ENCODE data around the gene TRIM46. TPM values are rescaled to one million over a fixed set of nuclear protein-coding genes. Genes with fewer than 3 reads are reported as not detected.

Gene TRIM46
- total RNA-seq, 1 experiment from 2014 or later: 3.8 TPM

DNA sequence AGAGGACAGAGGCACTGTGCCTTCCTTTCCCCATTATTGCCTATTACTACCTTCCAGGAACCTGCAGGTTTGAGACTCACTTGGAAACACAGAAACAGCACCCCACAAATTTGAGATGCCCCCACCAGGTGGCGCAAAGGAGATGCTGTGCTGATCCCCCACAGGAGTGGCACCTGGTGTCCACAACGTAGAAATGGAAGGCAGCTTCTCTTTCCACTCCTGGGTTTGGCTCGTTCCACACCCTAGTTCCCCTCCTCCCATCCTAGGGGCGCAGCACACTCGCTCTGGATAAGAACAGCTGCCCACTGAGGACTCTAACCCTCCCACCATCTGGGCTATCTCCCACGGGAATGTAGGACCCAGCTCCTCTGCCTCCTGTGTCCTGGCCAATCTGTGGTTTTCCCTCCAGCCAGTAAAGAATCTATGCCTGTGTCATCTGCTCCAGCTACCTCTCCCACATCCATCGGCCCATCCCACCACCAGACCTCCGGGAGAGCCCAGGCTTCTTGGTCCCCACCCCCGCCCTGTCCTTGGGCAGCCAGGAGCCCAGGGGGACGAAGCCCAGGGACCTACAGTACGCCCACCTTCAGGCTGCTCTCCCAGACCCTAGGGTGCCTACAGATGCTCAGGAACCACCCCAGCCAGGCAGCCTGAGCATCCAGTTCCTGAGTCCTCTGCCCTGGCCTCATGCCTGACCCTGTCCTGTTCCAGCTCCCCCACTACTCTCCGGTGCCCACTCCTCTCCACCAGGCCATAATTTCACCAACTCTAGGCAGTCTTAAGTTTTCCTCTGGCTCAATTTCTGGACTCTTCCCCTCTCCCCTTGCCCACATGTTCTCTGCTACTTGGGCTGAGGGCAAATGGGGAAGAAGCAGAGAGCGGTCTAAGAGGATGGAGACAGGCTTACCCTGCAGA is 33.5 kb downstream of the TRIM46 start:
- peak overlapping the region; percentile 77 for H3K4me2 ChIP-seq (ENCODE audit: low read length)
- BruUV-seq (replicated peaks): no TSS peak
- TF ChIP-seq EZH2 (IDR thresholded peaks at IDR 0.05) (no peak), SRF (IDR thresholded peaks at IDR 0.05; ENCODE audit: low read depth) (no peak), EGR1 (IDR thresholded peaks at IDR 0.05; ENCODE audit: low read depth) (no peak), POLR2AphosphoS5 (IDR thresholded peaks at IDR 0.05; ENCODE audit: low read depth, low read length) (peak; percentile 38; the same call in 1 of the 2 replicates), EZH2phosphoT487 (IDR thresholded peaks at IDR 0.05; ENCODE audit: borderline replicate concordance) (no peak), RAD21 (IDR thresholded peaks at IDR 0.05; ENCODE audit: low read depth) (peak; percentile 83), JUND (IDR thresholded peaks at IDR 0.05) (no peak), POLR2A (IDR thresholded peaks at IDR 0.05; ENCODE audit: borderline replicate concordance, extremely low read depth, insufficient read depth, insufficient read length) (no peak), YY1 (IDR thresholded peaks at IDR 0.05; ENCODE audit: extremely low read depth, insufficient replicate concordance, low read depth, low read length) (no peak), CBX3 (IDR thresholded peaks at IDR 0.05; ENCODE audit: low read depth) (no peak), ZNF274 (IDR thresholded peaks at IDR 0.05; ENCODE audit: low read depth, low read length) (no peak), CEBPB (IDR thresholded peaks at IDR 0.05; ENCODE audit: low read depth) (no peak), ZFX (IDR thresholded peaks at IDR 0.05) (no peak)
- TF ChIP-seq, protein P1, sequence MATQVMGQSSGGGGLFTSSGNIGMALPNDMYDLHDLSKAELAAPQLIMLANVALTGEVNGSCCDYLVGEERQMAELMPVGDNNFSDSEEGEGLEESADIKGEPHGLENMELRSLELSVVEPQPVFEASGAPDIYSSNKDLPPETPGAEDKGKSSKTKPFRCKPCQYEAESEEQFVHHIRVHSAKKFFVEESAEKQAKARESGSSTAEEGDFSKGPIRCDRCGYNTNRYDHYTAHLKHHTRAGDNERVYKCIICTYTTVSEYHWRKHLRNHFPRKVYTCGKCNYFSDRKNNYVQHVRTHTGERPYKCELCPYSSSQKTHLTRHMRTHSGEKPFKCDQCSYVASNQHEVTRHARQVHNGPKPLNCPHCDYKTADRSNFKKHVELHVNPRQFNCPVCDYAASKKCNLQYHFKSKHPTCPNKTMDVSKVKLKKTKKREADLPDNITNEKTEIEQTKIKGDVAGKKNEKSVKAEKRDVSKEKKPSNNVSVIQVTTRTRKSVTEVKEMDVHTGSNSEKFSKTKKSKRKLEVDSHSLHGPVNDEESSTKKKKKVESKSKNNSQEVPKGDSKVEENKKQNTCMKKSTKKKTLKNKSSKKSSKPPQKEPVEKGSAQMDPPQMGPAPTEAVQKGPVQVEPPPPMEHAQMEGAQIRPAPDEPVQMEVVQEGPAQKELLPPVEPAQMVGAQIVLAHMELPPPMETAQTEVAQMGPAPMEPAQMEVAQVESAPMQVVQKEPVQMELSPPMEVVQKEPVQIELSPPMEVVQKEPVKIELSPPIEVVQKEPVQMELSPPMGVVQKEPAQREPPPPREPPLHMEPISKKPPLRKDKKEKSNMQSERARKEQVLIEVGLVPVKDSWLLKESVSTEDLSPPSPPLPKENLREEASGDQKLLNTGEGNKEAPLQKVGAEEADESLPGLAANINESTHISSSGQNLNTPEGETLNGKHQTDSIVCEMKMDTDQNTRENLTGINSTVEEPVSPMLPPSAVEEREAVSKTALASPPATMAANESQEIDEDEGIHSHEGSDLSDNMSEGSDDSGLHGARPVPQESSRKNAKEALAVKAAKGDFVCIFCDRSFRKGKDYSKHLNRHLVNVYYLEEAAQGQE (IDR thresholded peaks at IDR 0.05; ENCODE audit: low read depth): no peak
- TF ChIP-seq, protein P2, sequence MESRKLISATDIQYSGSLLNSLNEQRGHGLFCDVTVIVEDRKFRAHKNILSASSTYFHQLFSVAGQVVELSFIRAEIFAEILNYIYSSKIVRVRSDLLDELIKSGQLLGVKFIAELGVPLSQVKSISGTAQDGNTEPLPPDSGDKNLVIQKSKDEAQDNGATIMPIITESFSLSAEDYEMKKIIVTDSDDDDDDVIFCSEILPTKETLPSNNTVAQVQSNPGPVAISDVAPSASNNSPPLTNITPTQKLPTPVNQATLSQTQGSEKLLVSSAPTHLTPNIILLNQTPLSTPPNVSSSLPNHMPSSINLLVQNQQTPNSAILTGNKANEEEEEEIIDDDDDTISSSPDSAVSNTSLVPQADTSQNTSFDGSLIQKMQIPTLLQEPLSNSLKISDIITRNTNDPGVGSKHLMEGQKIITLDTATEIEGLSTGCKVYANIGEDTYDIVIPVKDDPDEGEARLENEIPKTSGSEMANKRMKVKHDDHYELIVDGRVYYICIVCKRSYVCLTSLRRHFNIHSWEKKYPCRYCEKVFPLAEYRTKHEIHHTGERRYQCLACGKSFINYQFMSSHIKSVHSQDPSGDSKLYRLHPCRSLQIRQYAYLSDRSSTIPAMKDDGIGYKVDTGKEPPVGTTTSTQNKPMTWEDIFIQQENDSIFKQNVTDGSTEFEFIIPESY (IDR thresholded peaks at IDR 0.05; ENCODE audit: extremely low read depth, insufficient replicate concordance, low read length): no peak
- TF ChIP-seq, protein P3, sequence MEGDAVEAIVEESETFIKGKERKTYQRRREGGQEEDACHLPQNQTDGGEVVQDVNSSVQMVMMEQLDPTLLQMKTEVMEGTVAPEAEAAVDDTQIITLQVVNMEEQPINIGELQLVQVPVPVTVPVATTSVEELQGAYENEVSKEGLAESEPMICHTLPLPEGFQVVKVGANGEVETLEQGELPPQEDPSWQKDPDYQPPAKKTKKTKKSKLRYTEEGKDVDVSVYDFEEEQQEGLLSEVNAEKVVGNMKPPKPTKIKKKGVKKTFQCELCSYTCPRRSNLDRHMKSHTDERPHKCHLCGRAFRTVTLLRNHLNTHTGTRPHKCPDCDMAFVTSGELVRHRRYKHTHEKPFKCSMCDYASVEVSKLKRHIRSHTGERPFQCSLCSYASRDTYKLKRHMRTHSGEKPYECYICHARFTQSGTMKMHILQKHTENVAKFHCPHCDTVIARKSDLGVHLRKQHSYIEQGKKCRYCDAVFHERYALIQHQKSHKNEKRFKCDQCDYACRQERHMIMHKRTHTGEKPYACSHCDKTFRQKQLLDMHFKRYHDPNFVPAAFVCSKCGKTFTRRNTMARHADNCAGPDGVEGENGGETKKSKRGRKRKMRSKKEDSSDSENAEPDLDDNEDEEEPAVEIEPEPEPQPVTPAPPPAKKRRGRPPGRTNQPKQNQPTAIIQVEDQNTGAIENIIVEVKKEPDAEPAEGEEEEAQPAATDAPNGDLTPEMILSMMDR (IDR thresholded peaks at IDR 0.05 in 2 of 3, conservative IDR thresholded peaks at IDR 0.05 in 1 of 3; ENCODE audit: borderline replicate concordance in 1 of 3, insufficient read depth in 1 of 3, low read depth in 2 of 3, low read length in 2 of 3): peak; percentile 90 to 98 (median 92)
- no peak for DNase-seq (ENCODE audit: low read depth, low spot score)
- POLR2A ChIA-PET: interaction anchor here (1.0 to 3.0 kb wide), 3 partner anchors 12 to 20 kb away, joined by 4 to 9 read pairs (median 5); no protein-coding TSS in a partner anchor
- peaks cover 0 to 6% of the 10 kb centered on the region in 2 experiments; a peak in 1 of 4 replicates for H3K36me3 ChIP-seq (ENCODE audit: control insufficient read depth in 1 of 2, insufficient read depth in 2 of 2, low read length in 2 of 2)
- RAD21 ChIA-PET (ENCODE audit: low non-redundant PET in 1 of 2, low total read pairs in 2 of 2, uncharacterized antibody in 2 of 2, unreplicated experiment in 2 of 2): interaction anchor here in 1 of 2 experiments (0.9 kb wide), 1 partner anchor 297 kb away, joined by 4 read pairs; no protein-coding TSS in a partner anchor
- H3K4me3 ChIP-seq (replicated peaks in 1 of 2; ENCODE audit: low read depth in 1 of 2, low read length in 2 of 2): peak overlapping the region; percentile 4 to 21; a peak in 1 of 4 replicates
- CTCF ChIA-PET: interaction anchor here (0.8 to 4.0 kb wide), 18 partner anchors 12 to 297 kb away, joined by 3 to 16 read pairs (median 4); partner anchors contain the start of genes CLK2 and KRTCAP2
- H3K9ac ChIP-seq (ENCODE audit: low read length): peak overlapping the region; percentile 93
- H2AFZ ChIP-seq (ENCODE audit: low read depth, low read length, poor library complexity, severe bottlenecking): no peak overlapping the region
- intact Hi-C loops (cut with micrococcal nuclease): loop anchor here (5.0 kb wide), 2 partner anchors 35 to 385 kb away; a partner anchor contains a TSS
- peaks cover 16% of the 10 kb centered on the region for H3K79me2 ChIP-seq (ENCODE audit: insufficient read depth, low read length)
- H3K27me3 ChIP-seq (ENCODE audit: insufficient read depth, low read length): no peaks in the 10 kb centered on the region
- H4K20me1 ChIP-seq (ENCODE audit: insufficient read depth): no peaks in the 10 kb centered on the region
- H3K9me2 ChIP-seq (ENCODE audit: insufficient read depth): no peaks in the 10 kb centered on the region
- no peaks in the 10 kb centered on the region for H3K9me3 ChIP-seq (ENCODE audit: control insufficient read depth in 1 of 2, insufficient read depth in 1 of 2, low read depth in 1 of 2, low read length in 2 of 2)
- H3K4me1 ChIP-seq (ENCODE audit: control insufficient read depth in 1 of 2, insufficient read depth in 2 of 2, low read length in 2 of 2): peaks cover 22 to 33% of the 10 kb centered on the region in 2 experiments
- ATAC-seq: peak; percentile 65
- peak overlapping the region; percentile 58 for H3K27ac ChIP-seq (ENCODE audit: low read depth, low read length)
